Activated CD4-positive, alpha-beta T cell treated with anti-CD3 and anti-CD28 coated beads for 4 hours (primary cell): ENCODE results near the gene GM2A.
A peak's percentile ranks its signal among the peaks of the same experiment; 100 is the strongest.

Experiments used
- DNase-seq, 2 donors: peaks; one replicate each; pipeline ENCODE4 v3.0.0-alpha.2; 2020

Gene GM2A

DNA sequence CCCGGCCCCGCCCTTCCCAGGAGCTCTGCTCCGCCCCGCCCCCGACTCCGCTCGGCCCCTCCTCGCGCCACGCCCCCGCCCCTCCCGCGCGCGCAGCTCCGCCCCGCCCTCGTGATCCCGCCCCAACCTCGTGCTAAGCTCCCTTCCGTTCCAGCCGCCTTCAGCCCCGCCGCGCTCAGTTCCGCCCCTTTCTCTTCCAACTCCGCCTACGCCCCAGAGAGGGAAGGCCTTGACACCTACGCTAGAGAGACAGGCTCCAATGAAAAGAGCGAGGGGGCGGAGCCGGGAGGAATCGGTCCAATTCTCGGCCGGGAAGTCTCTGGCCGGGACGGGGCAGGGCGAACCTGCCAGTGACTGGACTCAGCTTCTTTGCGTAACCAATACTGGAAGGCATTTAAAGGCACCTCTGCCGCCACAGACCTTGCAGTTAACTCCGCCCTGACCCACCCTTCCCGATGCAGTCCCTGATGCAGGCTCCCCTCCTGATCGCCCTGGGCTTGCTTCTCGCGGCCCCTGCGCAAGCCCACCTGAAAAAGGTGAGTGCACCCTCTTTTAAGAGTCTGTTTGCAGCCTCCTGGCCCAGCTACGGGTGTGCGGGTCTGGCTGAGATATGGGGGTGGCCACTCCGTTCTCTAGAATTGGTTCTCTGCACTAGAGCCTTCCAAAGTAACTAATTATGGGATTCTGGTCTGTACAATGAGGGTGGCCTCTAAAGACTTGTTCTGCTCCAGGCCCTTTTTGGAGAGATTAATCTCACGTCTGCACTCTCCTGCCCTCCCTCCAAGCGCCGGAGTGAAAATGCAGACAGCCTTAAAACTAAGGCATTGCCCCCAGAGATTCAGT, at the start of gene GM2A:
TSS of gene GM2A (plus strand) at position 424 of the 843 bp plus-strand sequence. CDS start at position 456, 32 bp downstream.
- peak; percentile 98 for DNase-seq

DNA sequence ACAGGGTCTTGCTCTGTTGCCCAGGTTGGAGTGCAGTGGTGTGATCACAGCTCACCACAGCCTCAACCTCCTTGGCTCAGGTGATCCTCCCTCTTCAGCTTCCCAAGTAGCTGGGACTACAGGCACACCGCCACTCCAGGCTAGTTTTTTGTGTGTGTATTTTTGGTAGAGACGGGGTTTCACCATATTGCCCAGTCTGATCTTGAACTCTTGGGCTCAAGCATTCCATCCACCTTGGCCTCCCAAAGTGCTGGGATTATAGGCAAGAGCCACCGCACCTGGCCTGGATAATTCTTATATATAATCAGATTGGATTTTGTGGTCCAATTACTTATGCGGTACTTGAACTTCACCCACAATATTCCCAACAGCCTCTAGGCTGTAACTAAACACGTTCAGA, 48.9 kb upstream of the GM2A start:
- no peak for DNase-seq

DNA sequence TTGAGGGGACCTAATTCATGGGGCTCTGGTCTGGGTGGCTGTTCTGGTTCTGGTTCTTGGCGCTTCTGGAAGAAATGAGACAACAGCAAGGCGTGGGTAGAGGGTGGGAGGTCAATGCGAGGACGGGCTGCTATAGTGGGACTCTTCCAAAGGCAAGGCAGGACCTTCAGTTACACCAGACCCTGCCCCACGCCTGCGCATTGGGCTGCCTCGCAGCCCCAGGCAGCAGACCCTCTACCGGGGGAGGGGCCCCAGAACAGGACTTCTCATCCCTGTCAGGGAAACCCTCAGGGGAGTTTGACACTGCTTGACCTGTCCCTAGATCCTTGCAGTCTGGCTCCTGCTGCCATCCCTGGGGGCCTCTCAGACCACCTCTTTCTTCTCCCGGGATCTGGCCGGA, 47.6 kb upstream of the GM2A start:
- no peak for DNase-seq

DNA sequence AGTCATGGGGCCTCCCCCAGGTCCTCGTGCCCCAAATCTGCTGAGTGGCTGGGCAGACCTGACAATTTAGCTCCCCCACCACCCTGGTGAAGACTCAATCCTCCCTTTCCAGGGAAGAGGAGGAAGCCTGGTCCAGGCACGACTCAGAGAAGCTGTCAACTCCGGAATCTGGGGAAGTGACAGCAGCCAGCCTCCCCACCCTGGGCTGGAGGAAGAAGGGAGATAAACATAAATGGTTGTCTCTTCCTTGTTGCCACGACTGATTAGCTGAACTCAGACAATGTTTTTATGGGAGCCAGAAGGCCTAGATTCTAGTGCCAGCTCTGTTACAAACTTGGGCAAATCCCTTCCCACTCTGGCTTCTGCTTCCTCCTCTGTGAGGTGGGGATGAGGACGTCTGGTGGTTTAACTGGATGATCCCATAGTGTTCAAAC, 44.5 kb upstream of the GM2A start:
- DNase-seq: no peak

DNA sequence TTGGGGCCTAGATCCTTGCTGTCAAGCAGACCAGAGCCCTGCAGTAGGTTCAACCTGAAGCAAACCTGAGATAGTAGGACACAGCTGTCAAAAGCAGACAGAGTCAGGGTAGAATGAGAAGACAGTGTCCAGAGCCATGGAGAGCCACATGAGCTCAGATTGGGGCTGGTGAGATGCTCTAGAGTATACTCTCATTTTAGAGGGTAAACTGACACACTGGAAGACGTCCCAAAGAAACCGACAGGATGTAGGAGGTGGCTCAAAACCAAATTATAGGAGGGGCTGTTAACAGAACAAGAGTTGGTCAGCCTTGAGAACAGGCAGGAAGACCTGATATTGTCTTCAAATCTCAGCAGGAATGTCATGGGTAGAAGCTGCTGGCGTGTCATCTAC, 40.6 kb upstream of the GM2A start:
- DNase-seq: no peak

DNA sequence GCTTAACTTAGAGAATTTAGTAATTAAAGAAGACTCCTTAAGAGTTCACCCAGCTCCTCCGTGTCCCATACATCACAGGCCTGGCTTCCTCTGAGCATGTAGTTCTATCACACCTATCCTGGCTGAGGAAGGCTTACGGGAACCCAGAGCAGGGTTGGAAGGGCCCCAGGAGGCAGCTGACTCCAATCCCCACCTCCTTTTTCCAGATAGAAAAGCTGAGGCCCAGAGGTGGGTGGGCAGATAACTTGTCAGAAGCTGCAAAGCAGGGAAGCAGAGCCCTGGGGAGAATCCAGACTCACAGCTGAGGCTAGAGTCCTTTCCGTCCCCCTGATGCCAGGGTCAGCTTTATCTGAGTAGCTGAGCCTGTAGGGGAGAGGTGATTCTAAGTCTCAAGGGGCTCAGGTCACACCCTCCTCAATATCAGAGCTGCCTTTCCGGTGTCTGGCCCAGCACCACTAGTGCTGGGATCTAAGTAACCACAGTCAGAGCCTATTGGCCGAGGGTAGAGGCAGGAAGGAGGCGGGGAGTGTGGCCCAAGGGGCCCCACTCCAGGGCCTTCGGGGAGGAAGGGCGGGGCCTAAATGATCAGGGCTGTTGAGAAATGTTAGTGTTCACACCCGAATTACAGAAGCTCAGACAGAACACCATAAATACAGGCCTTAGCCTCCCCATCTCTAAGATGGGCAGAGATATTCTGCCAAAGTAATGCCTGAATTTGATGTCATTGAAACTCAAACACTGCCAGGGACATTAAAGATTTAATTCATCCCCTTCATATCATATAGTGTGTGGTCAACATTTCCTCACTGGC, 39.0 kb upstream of the GM2A start:
- DNase-seq: peak; percentile 72 to 75

DNA sequence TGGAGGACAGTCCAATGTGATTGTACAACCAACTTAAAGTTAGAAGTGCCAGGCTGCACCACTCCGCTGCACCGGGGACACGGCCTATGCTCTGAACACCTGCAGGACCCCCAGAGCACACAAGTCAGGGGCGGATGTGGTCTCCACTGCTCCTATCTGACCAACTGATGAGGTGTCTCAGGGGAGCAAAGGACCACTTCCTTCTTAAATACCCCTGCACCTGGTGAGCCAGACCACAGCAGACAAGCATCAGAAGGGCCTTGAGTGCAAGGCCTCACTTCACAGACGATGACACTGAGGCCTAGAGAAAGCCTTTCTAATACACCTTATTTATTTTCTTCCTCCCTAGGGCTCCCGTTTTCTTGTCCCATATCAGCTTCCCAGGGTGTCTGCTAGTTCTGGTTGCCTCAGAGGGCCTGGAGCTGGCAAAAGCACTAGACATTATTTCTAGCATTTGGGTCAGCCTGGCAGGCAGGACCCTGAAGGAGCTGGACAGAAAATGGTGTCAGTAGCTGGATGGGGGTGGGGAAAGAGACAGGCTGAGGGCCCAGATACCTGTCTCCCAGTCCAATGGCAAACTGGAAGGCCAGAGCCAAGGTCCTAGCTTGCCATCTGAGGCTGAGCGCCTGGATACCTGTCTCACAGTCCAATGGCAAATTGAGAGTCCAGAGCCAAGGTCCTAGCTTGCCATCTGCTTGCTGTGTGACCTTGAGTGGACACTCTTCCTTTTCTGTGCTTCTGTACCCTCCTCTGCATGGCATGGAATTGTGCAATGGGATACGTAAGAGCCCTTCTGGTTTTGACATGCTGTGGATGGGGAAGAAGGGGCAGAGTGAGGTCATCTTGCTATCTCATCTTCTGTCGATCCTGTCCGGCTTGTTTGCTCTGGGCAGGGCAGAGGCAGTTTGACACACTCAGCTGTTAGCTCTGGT, 38.1 kb upstream of the GM2A start:
- no peak for DNase-seq

DNA sequence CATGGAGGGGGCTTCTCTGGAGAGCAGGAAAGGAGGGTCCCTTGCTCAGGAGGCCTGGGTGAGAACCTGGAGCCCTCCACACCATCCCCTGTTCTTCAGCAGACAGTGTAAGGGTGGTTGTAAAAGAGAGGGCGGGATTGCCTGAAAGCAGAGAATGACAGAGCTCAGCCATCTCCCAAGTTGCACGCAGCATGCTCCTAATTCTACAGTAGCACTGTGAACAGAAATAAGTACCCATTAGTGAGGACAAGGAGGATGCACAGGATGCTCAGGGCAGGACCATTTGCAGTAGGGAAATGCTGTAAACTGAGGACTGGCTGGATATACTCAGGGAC, 37.5 kb upstream of the GM2A start:
- DNase-seq: no peak

DNA sequence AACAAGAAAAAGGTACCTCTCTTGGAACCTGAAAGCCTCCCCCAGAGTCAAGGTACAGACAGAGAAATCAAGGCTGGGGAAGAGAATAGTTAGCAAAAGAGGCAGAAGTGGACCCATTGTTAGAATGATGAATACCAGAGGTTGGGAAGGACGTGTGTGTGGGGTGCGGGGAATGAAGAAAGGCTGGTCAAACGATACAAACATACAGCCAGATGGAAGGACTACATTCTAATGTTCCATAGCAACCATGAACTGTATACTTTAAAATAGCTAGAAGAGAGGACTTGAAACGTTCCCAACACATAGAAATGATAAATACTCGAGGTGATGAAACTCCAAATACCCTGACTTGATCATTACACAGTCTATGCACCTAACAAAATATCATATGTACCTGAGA, 36.2 kb upstream of the GM2A start:
- DNase-seq: no peak

DNA sequence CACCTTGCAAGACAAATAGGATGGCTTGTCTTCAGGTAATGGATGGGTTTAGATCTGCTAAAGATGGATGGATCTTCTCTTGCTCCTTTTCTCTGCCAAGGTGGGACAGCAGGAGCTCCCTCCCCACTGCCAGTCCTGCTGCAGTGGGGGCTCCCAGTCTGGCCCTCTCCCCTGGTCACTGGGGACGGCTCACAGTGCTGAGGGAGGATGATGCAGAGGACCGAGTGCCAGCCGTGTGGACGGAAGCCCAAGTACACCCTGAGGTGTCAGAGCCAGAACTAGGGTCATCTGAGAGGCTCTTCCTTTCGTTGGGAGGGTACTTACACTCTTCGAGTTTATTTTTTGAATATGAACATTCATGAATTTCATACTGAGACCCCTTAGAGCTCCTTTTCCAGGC, 34.8 kb upstream of the GM2A start:
- DNase-seq: no peak

DNA sequence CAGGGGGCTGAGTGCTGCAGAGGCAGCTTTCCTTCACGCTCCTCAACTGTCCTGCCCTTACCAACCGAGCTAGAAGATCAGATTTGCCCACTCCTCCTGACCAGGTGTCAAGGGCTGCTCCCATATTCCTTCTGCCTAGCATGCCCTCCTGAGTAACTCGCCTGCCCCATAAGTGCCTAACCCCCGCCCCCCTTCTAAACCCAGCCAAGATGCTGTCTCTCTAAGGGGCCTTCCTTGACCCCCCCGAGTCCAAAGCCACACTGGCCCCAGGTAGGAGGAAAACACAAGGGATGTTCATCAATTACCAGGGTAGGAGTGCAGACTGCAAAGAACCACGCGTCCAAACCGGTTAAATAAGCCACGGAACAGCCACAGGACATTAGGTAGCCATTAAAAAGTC, 33.8 kb upstream of the GM2A start:
- DNase-seq: no peak

DNA sequence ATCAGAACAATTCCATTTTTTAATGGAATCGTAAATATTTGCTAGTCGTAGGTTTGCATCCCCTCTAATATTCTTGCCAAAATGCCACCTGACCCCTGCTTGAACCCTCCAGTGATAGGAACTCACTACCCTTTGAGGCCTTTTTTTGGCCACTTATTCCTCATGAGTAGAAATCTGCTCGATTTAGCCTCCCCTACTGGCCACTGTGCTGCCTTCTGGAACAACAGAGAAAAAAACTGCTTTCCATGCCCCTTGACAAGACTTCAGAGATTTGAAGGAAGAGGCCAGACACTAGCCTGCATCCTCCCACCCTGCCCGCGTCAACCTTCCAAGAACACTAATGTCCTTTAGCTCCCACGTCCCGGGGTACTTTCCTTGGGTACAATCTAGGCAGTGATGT, 33.2 kb upstream of the GM2A start:
- DNase-seq: no peak

DNA sequence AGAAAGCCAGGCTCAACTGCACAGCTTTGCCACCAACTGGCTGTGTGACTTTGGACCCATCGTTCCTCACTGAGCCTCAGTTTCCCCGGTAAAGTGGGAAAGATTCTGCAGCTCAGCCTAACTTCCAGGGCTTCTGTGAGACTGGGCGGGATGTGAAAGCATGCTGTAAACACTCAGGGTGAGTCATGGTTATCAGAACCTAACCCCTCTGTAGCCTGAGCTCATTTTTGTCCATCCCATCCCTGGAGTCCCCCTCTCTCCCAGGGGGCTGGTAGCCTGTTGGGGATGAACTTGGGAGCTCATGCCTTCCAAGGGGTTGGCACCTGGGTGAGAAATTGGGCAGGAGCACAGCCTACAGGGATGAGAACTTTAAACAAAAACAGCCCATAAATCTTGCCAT, 31.4 kb upstream of the GM2A start:
- DNase-seq: no peak

DNA sequence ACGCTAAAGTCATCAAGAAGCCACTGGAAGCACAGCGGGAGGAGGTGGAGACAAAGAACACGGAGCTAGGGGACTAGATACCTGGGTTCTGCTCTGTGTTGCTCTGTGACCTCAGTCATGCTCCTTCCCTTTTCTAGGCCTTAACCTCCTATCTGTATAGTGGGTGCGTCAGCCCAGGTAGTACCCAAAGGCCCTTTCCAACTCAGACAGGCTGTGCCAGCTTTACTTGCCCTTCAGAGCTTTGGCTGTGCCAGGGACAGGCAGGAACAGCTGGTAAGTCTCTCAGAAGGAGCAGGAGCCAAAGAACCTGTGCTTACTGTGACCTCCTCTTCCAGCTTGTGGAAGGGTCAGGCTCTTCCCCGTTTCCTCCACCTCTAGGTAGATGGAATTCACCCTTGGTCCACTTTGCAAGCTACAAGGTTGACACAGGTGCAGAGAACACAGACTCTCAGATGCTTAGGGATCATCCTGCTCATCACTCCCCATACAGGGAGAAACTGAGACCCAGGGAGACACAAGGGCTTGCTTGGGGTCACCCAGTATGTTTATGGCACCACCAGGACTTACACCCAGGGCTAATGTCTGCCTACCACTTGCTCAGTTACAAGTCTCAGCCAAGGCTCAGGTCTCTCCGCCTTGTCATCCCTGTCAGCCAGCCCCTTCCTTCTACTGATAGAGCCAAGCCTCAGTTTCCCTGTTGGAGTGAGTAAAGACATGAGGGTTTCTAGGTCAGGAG, 30.8 kb upstream of the GM2A start:
- no peak for DNase-seq

DNA sequence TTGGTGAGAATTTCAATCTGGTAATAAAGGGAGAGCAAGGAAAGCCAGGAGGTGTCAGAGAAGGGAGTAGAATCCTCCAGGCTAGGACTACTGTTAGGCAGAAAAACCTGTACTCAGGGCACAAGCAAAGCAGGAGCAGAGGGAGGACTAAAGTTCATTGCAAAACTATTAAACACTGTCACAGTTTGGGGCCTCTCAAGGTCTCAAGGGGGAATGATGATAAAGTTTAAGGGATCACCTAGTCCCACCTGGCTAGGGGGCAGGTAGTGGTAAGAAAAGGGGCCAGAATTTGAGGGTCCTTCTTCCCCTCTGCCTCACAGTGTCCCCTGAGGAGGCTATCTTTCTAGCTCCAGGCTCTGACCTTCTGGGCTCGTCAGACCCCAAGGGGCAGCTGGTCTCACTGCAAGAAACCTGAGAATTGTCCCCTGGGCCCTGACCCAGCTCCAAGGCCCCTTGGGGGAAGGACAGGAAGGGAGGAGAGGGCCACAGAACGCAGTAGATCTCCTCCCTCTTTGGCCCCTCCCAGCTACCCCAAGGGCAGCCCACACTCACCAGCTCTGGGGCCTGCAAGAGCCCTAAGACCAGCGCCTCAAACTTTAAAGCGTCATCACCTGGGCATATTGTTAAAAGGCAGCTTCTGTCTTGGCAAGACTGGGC, 30.1 kb upstream of the GM2A start:
- DNase-seq: peak in 1 of 2 donors; percentile 42

DNA sequence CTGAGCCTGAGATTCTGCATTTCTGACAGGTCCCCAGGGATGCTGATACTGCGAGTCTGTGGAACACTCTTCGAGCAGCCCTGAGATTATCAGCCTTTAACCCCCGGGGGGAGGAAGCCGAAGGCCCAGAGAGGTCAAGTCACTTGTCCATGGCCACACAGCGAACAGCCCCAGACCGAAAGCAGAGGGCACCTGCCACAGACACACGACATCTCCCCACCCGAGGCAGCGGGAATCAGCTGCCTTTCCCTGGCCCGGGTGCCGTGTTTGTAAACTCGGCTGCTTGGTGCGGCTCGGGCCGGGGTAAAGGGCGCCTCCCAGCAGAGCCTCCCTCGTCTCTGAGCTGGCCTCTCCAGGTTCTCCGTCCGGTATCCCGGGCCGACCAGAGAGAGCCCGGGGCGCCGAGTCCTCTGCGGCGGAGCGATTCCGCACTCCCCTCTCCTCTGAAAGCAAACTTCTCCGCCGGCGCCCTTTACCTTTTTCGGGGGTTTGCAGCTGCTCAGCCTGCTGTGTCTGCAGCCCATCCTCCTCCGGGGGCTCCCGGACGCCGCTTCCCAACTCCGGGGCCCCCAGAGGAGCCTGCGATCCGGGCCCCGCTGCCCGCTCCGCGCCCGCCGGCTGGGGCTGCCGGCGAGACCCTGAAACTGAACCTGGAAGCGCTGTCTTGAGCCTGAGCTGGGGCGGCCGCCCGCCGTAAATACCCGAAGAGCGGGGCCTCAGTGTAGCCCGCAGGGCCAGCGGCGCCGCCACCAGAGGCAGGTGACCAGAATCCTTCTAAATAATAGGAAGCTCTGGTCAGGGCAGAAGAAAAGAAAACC, 29.3 kb upstream of the GM2A start, which contains the start of gene CCDC69:
TSS of gene CCDC69 (minus strand) at position 646 of the 818 bp plus-strand sequence. CDS start at position 524, 122 bp downstream.
- peak; percentile 43 to 47 for DNase-seq

DNA sequence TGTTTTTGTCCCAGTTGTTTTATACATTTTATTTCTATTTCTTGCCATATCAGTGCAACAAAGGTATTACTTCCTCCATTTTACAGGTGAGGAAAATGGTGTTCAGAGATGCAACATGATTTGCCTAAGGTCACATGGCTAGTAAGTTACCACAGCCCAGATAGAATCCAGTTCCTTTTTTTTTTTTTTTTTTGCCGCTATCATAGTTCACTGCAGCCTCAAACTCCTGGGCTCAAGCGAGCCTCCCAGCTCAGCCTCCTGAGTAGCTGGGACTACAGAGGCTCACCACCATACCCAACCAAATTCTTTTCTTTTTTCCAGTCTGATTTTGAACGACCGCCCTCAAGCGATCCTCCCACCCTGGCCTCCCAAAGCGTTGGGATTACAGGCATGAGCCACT, 28.6 kb upstream of the GM2A start:
- no peak for DNase-seq

DNA sequence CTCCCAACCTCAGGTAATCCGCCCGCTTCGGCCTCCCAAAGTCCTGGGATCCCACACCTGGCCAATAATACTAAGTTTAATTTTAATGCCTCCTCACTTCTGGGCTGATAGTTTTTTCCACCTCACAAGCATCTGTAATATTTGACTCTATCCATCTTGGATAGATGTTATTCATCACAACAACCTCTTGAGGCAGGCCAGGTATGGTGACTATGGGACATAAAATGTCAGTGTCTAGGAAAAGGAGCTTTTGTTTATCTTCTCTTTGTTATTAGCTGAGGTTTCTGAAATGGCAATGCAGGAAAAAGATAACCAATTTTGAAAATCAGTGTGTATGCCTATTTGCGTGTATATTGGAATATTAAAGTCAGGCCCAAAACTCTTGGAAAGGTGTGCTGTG, 27.9 kb upstream of the GM2A start:
- DNase-seq: no peak

DNA sequence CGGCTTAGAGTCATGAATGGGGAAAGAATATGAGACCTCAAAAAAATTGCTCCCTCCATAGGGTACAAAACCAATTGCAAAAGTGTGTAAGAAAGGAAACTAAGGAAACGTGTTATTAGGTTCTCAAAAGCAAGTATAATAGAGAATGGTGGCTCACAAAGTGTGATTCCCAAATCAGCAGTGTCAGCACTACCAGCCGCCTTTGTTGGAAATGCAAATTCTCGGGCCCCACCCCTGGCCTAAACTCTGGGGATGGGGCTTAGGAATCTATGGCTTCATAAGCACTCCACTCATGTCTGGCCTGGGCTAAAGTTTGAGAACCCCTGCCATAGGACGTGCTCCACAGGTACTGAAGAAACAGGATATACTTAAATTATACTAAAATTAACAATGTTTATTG, 27.5 kb upstream of the GM2A start:
- no peak for DNase-seq

DNA sequence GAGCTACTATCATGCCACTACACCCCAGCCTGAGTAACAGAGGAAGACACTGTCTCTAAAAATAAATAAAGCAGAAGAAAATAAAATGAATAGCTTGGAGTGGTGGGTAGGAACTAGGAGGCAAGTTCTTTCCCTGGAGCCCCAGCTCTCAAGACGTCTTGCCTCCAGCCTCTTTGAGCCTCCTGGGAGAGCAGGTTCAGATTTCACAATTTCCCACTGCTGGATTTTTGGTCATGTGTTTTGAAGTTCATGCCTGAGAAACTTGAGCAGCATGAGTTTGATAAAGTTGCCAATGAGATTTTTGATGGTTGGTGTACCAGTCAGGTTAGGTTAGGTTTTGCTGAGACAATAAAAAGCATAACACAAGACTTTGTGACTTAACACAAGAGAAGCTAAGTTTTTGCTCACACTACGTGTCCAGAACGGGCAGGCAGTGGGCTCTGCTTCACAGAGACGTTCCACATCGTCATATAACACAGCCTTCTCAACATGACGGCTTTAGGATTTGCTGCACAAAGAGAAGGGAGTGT, 25.0 kb upstream of the GM2A start:
- no peak for DNase-seq

DNA sequence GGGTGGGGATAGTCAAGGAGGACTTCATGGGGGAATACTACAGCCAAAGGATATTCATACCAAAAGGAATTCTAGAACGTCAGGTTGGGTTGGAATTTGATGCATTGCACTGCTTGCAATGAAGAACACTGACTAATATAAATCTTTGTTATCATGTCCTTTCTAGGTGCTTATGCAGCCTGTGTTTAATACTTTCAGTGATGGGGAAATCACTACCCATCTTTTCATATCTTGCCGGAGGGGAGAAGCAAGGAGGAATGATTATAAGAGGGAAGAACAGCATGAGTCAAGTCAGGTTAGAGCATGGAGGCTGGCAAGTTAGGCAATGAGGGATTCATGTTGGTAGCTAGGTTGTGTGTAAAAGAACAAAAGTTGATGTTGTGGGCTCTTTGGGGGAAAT, 24.0 kb upstream of the GM2A start:
- DNase-seq: no peak
